Measurements from ENCODE around the gene FGD2. TPM values are rescaled to one million over a fixed set of nuclear protein-coding genes. Genes with fewer than 3 reads are reported as not detected.

Gene FGD2
- total and polyA plus RNA-seq, 2 experiments from 2014 or later = 0.29 TPM; not detected in 1

DNA sequence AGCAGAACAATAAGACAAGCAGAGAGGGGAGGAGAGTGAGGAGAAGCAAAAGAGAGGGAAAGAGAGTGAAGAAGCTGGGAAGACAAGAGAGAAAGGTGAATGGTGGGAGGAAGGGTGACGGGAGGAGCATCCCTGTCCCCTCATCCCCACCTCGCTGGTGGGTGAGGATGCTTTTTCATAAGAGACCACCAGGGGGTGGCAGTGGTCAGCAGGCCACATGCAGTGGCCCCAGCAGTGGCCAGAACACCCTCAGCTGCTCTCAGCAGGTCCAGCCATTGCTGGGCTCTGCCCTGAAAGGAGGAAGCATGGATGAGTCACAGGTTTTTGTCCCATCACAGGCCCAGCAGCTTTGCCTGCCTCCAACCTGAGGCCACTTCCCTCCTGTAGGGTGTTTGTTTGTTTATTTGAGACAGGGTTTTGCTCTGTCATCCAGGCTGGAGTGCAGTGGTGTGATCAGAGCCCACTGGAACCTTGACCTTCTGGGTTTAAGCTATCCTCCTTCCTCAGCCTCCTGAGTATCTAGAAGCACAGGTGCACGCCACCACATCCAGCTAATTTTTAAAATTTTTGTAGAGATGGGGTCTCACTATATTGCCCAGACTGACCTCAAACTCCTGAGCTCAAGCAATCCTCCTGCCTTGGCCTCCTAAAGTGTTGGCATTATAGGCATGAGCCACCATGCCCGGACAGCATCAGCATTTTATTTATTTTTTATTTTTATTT lies 24.0 kb downstream of the FGD2 start:
- TF ChIP-seq, protein P1, sequence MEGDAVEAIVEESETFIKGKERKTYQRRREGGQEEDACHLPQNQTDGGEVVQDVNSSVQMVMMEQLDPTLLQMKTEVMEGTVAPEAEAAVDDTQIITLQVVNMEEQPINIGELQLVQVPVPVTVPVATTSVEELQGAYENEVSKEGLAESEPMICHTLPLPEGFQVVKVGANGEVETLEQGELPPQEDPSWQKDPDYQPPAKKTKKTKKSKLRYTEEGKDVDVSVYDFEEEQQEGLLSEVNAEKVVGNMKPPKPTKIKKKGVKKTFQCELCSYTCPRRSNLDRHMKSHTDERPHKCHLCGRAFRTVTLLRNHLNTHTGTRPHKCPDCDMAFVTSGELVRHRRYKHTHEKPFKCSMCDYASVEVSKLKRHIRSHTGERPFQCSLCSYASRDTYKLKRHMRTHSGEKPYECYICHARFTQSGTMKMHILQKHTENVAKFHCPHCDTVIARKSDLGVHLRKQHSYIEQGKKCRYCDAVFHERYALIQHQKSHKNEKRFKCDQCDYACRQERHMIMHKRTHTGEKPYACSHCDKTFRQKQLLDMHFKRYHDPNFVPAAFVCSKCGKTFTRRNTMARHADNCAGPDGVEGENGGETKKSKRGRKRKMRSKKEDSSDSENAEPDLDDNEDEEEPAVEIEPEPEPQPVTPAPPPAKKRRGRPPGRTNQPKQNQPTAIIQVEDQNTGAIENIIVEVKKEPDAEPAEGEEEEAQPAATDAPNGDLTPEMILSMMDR (IDR thresholded peaks at IDR 0.05; ENCODE audit: low read depth, low read length) = peak; percentile 82
- no peak overlapping the region for H3K27ac ChIP-seq
- H3K4me3 ChIP-seq = no peak overlapping the region
- H3K36me3 ChIP-seq = no peaks in the 10 kb centered on the region
- H3K4me1 ChIP-seq (ENCODE audit: low read depth) = no peaks in the 10 kb centered on the region
- no peaks in the 10 kb centered on the region for H3K27me3 ChIP-seq
- peak; percentile 75 to 92 for DNase-seq (ENCODE audit: low read depth in 1 of 2, low spot score in 1 of 2)
- H3K9me3 ChIP-seq (ENCODE audit: low read depth) = no peaks in the 10 kb centered on the region

GRCh38 chr6:37030599-37030998 lies 25.1 kb downstream of the FGD2 start:
- no peak overlapping the region for H3K27ac ChIP-seq
- TF ChIP-seq, protein P1 (IDR thresholded peaks at IDR 0.05; ENCODE audit: low read depth, low read length) = no peak
- no peak overlapping the region for H3K4me3 ChIP-seq
- DNase-seq (ENCODE audit: low read depth in 1 of 2, low spot score in 1 of 2) = no peak
- no peaks in the 10 kb centered on the region for H3K4me1 ChIP-seq (ENCODE audit: low read depth)
- H3K36me3 ChIP-seq = no peaks in the 10 kb centered on the region
- no peaks in the 10 kb centered on the region for H3K9me3 ChIP-seq (ENCODE audit: low read depth)
- no peaks in the 10 kb centered on the region for H3K27me3 ChIP-seq

DNA sequence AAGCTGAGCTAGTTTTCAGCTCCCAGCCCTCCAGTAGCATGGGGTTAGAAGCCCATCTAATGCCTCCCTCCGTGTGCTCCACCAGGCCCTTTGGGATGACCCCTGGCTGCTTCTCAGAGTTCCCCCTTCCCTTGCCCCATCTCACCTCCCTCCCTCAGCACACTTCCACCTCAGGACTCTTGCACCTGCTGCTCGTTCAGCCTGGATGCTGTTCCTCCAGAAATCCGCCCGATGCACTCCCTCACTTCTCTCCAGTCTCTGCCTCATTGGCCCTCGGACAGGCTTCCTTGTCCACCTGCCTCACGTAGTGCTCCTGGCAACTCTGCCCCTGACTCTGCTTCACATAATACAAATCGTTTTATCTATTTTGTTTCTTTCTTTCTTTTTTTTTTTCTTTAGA lies 26.8 kb downstream of the FGD2 start:
- no peak for DNase-seq (ENCODE audit: low read depth in 1 of 2, low spot score in 1 of 2)
- TF ChIP-seq, protein P1 (IDR thresholded peaks at IDR 0.05; ENCODE audit: low read depth, low read length) = no peak
- H3K4me1 ChIP-seq (ENCODE audit: low read depth) = no peaks in the 10 kb centered on the region

DNA sequence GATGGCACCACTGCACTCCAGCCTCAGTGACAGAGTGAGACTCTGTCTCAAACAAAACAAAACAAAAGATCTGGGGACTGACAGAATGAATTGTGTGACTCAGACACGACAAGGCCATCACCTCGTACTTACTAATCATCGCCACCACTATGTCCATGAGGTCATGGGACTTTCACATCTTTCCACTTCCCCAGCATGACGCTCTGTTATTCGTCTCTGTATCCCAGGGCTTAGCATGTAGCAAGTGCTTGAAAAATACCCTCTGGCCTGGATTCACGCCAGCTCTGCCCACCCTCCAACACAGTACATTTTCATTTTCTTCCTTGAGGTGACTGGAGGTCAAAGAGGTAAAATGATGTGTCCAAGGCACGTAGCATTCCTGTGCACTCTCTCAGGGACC lies 27.8 kb downstream of the FGD2 start:
- Histone ChIP-seq H3K27me3 (no peaks in the 10 kb centered on the region), H3K9me3 (ENCODE audit: low read depth) (no peaks in the 10 kb centered on the region), H3K27ac (no peak overlapping the region), H3K4me3 (no peak overlapping the region), H3K36me3 (no peaks in the 10 kb centered on the region), H3K4me1 (ENCODE audit: low read depth) (no peaks in the 10 kb centered on the region)
- no peak for DNase-seq (ENCODE audit: low read depth in 1 of 2, low spot score in 1 of 2)
- TF ChIP-seq, protein P1 (IDR thresholded peaks at IDR 0.05; ENCODE audit: low read depth, low read length) = no peak

More for the DNA sequence above, 26.8 kb downstream of the FGD2 start:
- no peaks in the 10 kb centered on the region for H3K9me3 ChIP-seq (ENCODE audit: low read depth)
- H3K27ac ChIP-seq = no peak overlapping the region
- no peaks in the 10 kb centered on the region for H3K36me3 ChIP-seq
- no peak overlapping the region for H3K4me3 ChIP-seq
- no peaks in the 10 kb centered on the region for H3K27me3 ChIP-seq

- H3K36me3 ChIP-seq = no peaks in the 10 kb centered on the region
- H3K27ac ChIP-seq = no peak overlapping the region
- DNase-seq (ENCODE audit: low read depth in 1 of 2, low spot score in 1 of 2) = no peak
- H3K4me3 ChIP-seq = no peak overlapping the region
- TF ChIP-seq, protein P1 (IDR thresholded peaks at IDR 0.05; ENCODE audit: low read depth, low read length) = no peak
- no peaks in the 10 kb centered on the region for H3K9me3 ChIP-seq (ENCODE audit: low read depth)
- no peaks in the 10 kb centered on the region for H3K27me3 ChIP-seq
- no peaks in the 10 kb centered on the region for H3K4me1 ChIP-seq (ENCODE audit: low read depth)
Observed at GRCh38 chr6:37033819-37034795, 28.7 kb downstream of the FGD2 start.

All from cardiac muscle cell (in vitro differentiated cells and primary cell).